Measurements from ENCODE around the gene SMAD1. TPM values are rescaled to one million over a fixed set of nuclear protein-coding genes. Genes with fewer than 3 reads are reported as not detected.

Gene SMAD1
- total RNA-seq, 1 donor, result 36.0 TPM

DNA sequence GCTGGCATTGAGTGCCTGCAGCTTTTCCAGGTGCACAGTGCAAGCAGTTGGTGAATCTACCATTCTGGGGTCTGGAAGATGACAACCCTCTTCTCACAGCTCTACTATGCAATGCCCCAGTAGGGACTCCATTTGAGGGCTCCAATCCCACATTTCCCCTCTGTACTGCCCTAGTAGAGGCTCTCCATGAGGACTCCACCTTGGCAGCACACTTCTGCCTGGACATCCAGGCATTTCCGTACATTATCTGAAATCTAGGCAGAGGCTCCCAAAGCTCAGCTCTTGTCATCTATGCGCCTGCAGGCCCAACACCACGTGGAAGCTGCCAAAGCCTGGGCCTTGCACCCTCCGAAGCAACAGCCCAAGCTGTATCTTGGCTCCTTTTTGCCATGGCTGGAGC, 8.4 kb upstream of the SMAD1 start:
- H3K4me3 ChIP-seq (ENCODE audit: low read depth, low read length), result no peak overlapping the region
- TF ChIP-seq, protein P1, sequence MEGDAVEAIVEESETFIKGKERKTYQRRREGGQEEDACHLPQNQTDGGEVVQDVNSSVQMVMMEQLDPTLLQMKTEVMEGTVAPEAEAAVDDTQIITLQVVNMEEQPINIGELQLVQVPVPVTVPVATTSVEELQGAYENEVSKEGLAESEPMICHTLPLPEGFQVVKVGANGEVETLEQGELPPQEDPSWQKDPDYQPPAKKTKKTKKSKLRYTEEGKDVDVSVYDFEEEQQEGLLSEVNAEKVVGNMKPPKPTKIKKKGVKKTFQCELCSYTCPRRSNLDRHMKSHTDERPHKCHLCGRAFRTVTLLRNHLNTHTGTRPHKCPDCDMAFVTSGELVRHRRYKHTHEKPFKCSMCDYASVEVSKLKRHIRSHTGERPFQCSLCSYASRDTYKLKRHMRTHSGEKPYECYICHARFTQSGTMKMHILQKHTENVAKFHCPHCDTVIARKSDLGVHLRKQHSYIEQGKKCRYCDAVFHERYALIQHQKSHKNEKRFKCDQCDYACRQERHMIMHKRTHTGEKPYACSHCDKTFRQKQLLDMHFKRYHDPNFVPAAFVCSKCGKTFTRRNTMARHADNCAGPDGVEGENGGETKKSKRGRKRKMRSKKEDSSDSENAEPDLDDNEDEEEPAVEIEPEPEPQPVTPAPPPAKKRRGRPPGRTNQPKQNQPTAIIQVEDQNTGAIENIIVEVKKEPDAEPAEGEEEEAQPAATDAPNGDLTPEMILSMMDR (IDR thresholded peaks at IDR 0.05; ENCODE audit: insufficient read depth, low read length), result no peak
- no peak for DNase-seq (ENCODE audit: low read depth)

DNA sequence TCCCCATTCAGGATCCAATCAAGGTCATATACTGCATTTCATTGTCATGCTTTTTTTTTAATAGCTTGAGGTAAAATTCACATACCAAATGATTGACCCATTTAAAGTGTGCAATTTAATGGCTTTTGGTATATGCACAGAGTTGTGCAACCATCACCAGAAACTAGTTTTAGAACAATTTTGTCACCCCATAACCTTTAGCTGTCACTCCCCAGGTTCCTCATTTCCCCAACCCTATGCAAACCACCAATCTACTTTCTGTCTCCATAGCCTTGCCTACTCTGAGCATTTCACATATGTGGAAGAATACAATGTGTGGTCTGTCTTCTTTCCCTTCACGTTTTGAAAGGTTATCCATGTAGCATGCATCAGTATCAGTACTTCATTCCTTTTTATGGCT, 1.4 kb upstream of the SMAD1 start:
- no peak for DNase-seq (ENCODE audit: low read depth)
- TF ChIP-seq, protein P1 (IDR thresholded peaks at IDR 0.05; ENCODE audit: insufficient read depth, low read length), result no peak
- H3K4me3 ChIP-seq (ENCODE audit: low read depth, low read length), result no peak overlapping the region

DNA sequence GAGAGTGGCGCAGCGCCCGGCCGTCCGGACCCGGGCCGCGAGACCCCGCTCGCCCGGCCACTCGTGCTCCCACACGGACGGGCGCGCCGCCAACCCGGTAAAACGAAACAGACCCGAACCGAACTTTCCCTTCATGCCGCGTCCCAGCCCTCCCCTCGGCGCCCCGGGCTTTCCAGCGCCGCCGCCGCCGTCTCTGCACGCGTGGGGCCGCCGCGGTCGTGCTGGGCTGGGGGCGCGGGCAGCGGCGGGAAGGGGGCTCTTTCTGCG, 222 bp downstream of the SMAD1 start:
- TF ChIP-seq, protein P1 (IDR thresholded peaks at IDR 0.05; ENCODE audit: insufficient read depth, low read length), result no peak
- DNase-seq (ENCODE audit: low read depth), result no peak
- H3K4me3 ChIP-seq (ENCODE audit: low read depth, low read length), result peak overlapping the region; percentile 80

DNA sequence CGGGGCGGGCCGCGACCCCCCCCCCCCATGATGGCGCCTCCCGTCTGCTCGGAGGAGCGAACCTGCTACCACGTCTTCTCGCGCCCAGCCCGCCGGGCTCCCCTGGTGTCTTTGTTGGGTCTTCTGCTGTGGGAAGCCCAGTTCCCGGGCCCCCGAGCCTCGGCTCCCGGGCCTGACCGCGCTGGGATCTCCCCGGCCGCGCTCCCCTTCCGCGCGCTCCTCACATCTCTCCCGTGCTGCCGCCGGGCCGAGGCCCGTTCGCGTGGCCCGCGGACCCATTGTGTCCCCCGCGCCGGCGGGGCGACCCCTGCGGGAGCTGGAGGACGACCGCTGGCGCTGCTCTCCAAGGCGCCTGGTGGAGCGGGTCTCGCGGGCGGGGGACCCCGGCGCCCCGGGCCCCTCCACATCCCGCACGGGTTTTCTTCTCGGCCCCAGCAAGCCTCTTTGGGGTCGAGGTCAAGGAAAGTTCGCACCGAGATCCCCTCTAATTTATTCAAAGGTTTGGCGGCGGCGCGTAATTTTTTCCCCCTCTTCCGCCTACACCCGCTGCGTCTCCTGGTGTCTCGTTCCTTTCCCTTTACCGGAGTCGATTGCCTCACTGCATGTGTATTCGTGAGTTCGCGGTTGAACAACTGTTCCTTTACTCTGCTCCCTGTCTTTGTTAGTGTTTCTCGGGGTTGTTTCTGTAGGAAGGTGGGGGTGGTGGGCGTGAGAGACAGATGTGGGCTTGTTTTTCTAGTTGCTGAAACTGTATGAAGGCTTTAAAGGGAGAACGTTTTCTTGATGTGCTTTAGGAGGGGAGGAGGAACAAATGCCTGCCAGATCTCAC, 770 bp downstream of the SMAD1 start:
- TF ChIP-seq, protein P1 (IDR thresholded peaks at IDR 0.05; ENCODE audit: insufficient read depth, low read length), result peak; percentile 0
- DNase-seq (ENCODE audit: low read depth), result peak; percentile 72
- peak overlapping the region; percentile 80 for H3K4me3 ChIP-seq (ENCODE audit: low read depth, low read length)

DNA sequence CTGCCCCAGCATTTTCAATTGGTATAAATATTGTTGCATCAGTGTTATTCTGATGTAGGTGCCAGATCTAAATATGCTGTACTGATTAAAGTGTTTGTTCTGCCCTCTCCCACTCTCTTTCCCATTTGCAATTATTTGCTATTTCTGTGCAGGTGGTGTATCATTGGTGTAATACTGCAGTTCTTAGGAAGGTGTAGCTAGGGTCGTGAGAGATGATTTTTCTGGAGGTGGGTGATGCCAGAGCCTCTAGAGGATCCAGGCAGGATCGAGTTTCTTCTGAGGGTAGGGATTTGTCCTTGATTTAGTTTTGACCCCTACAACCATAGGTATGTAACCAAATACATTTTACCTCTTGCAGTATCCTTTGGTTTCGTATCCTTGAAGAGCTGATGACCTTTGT, 1.9 kb downstream of the SMAD1 start:
- no peak for DNase-seq (ENCODE audit: low read depth)
- TF ChIP-seq, protein P1 (IDR thresholded peaks at IDR 0.05; ENCODE audit: insufficient read depth, low read length), result no peak
- H3K4me3 ChIP-seq (ENCODE audit: low read depth, low read length), result peak overlapping the region; percentile 80

DNA sequence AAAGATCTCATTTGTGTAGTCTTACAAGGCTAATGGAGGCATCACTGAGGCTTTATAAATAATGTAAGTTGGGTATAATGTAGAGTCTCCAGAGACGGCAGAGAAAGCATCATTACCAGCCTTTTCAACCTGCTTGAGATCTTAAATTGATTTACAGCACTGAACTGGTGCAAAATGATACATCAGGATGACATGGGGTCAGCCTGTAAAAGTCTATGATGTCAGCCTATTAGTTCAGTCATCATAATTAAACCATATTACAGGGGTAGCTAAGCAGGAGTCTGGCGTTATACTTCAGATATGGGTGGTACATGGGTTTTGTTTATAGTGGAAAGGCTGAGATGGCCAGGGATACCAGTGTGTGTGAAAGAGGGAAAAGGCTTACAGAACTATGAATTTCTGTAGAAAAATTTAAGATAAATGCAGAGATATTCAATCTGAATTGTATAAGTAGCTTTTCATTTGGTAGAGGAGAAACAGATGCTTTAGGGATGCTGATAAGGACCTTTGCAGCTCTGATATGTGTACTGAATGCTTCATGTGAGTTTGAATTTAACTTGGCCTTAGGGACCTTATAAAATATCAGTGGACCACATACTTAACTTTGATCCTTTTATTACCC, 2.7 kb downstream of the SMAD1 start:
- H3K4me3 ChIP-seq (ENCODE audit: low read depth, low read length), result peak overlapping the region; percentile 80
- DNase-seq (ENCODE audit: low read depth), result no peak
- TF ChIP-seq, protein P1 (IDR thresholded peaks at IDR 0.05; ENCODE audit: insufficient read depth, low read length), result no peak
